ENCODE measurements around the gene DSCAML1. TPM values are rescaled to one million over a fixed set of nuclear protein-coding genes. Genes with fewer than 3 reads are reported as not detected.

The DSCAML1 gene
- total RNA-seq, 2 donors from 2014 or later: 0.21 to 0.41 TPM

- Histone ChIP-seq H3K27me3 (replicated peaks; ENCODE audit: insufficient read depth) (no peaks in the 10 kb centered on the region), H3K4me1 (ENCODE audit: control insufficient read depth in 1 of 2, low read depth in 2 of 2) (no peaks in the 10 kb centered on the region), H3K27ac (no peak overlapping the region), H3K4me3 (no peak overlapping the region), H3K9me3 (no peaks in the 10 kb centered on the region), H3K36me3 (no peaks in the 10 kb centered on the region)
- DNase-seq (ENCODE audit: low spot score): no peak
- no peak for TF ChIP-seq CTCF (IDR thresholded peaks at IDR 0.05)
- ATAC-seq (ENCODE audit: insufficient number of reproducible peaks, low FRiP score, low read depth): no peak
Observed at GRCh38 chr11:117484156-117484555, 312.9 kb downstream of the DSCAML1 start.

GRCh38 chr11:117483372-117483771 is 313.6 kb downstream of the DSCAML1 start:
- TF ChIP-seq CTCF (IDR thresholded peaks at IDR 0.05): no peak
- ATAC-seq (ENCODE audit: insufficient number of reproducible peaks, low FRiP score, low read depth): no peak

GRCh38 chr11:117482881-117483280 is 314.1 kb downstream of the DSCAML1 start:
- TF ChIP-seq CTCF (IDR thresholded peaks at IDR 0.05): no peak
- no peak for ATAC-seq (ENCODE audit: insufficient number of reproducible peaks, low FRiP score, low read depth)
- no peaks in the 10 kb centered on the region for H3K36me3 ChIP-seq

More at GRCh38 chr11:117483372-117483771, 313.6 kb downstream of the DSCAML1 start:
- no peak overlapping the region for H3K4me3 ChIP-seq
- no peaks in the 10 kb centered on the region for H3K9me3 ChIP-seq
- H3K36me3 ChIP-seq: no peaks in the 10 kb centered on the region
- H3K27ac ChIP-seq: no peak overlapping the region
- no peak for DNase-seq (ENCODE audit: low spot score)
- no peaks in the 10 kb centered on the region for H3K27me3 ChIP-seq (replicated peaks; ENCODE audit: insufficient read depth)
- H3K4me1 ChIP-seq (ENCODE audit: control insufficient read depth in 1 of 2, low read depth in 2 of 2): no peaks in the 10 kb centered on the region

GRCh38 chr11:117481885-117482284 is 315.1 kb downstream of the DSCAML1 start:
- H3K4me1 ChIP-seq (ENCODE audit: control insufficient read depth in 1 of 2, low read depth in 2 of 2): no peaks in the 10 kb centered on the region
- H3K9me3 ChIP-seq: no peaks in the 10 kb centered on the region
- DNase-seq (ENCODE audit: low spot score) (no peak), ATAC-seq (ENCODE audit: insufficient number of reproducible peaks, low FRiP score, low read depth) (no peak)
- TF ChIP-seq CTCF (IDR thresholded peaks at IDR 0.05): no peak
- no peaks in the 10 kb centered on the region for H3K27me3 ChIP-seq (replicated peaks; ENCODE audit: insufficient read depth)
- H3K27ac ChIP-seq: no peak overlapping the region
- H3K36me3 ChIP-seq: no peaks in the 10 kb centered on the region
- H3K4me3 ChIP-seq: no peak overlapping the region

More at GRCh38 chr11:117482881-117483280, 314.1 kb downstream of the DSCAML1 start:
- Histone ChIP-seq H3K27me3 (replicated peaks; ENCODE audit: insufficient read depth) (no peaks in the 10 kb centered on the region), H3K9me3 (no peaks in the 10 kb centered on the region), H3K4me1 (ENCODE audit: control insufficient read depth in 1 of 2, low read depth in 2 of 2) (no peaks in the 10 kb centered on the region), H3K4me3 (no peak overlapping the region), H3K27ac (no peak overlapping the region)
- no peak for DNase-seq (ENCODE audit: low spot score)

- ATAC-seq (ENCODE audit: insufficient number of reproducible peaks, low FRiP score, low read depth): no peak
Observed at GRCh38 chr11:117481036-117481435, 316.0 kb downstream of the DSCAML1 start.

More at GRCh38 chr11:117481036-117481435, 316.0 kb downstream of the DSCAML1 start:
- no peaks in the 10 kb centered on the region for H3K4me1 ChIP-seq (ENCODE audit: control insufficient read depth in 1 of 2, low read depth in 2 of 2)
- no peak overlapping the region for H3K4me3 ChIP-seq
- no peaks in the 10 kb centered on the region for H3K36me3 ChIP-seq
- DNase-seq (ENCODE audit: low spot score): no peak
- H3K27ac ChIP-seq: no peak overlapping the region
- no peaks in the 10 kb centered on the region for H3K27me3 ChIP-seq (replicated peaks; ENCODE audit: insufficient read depth)
- TF ChIP-seq CTCF (IDR thresholded peaks at IDR 0.05): no peak
- H3K9me3 ChIP-seq: no peaks in the 10 kb centered on the region

Measured in thoracic aorta (tissue), 2 donors.